SK-N-SH (cell line): ENCODE results near the gene TAF11L10. TPM values are rescaled to one million over a fixed set of nuclear protein-coding genes. Genes with fewer than 3 reads are reported as not detected.
"Not testable (repeated sequence)": the region's sequence is repeated elsewhere in the genome, so short reads cannot be mapped to it uniquely, and the experiment has no call there.

Experiments
- CTCF ChIA-PET: fragments of 300-600, 350-600 bp; formaldehyde crosslinking; extraction: SDS; loops from one replicate; lab custom pipeline; 2021; lab: Yijun Ruan, JAX
- POLR2A ChIA-PET: fragments of 350-600 bp; sonication (Branson Sonifier 250); formaldehyde crosslinking; extraction: SDS; loops from one replicate; lab custom pipeline; 2020; ENCODE audit warnings: antibody characterized with exemption, inconsistent platforms; lab: Yijun Ruan, JAX
- DNase-seq: peaks from one replicate; pipeline ENCODE4 v3.0.0; 2012
- H2AFZ ChIP-seq: fragments of 200-600 bp; sonication (generic); 2 replicates; pipeline ENCODE4 v1.8.1; 2016; ENCODE audit warnings: antibody characterized with exemption, mild to moderate bottlenecking, low read depth
- H3F3A ChIP-seq: fragments of 200-600 bp; sonication (generic); replicated peaks from 2 replicates; pipeline ENCODE3; 2016; ENCODE audit warnings: antibody characterized with exemption, mild to moderate bottlenecking; ENCODE audit not compliant: insufficient read depth
- H3K27ac ChIP-seq, 2 experiments: fragments of 200-500 bp in 1 of 2; fragments of 200-600 bp in 1 of 2; sonication (Bioruptor generic) in 1 of 2; sonication (generic), shearing (Covaris generic) in 1 of 2; 2 replicates each; pipeline versions ENCODE4 v1.5.1 to v1.6.1; 2014 to 2016; ENCODE audit warnings: low read depth in 2 of 2, inconsistent platforms in 1 of 2, low read length in 1 of 2, mild to moderate bottlenecking in 1 of 2, mixed read lengths in 1 of 2
- H3K27me3 ChIP-seq: fragments of 200-600 bp; sonication (generic), shearing (Covaris generic); 2 replicates; pipeline ENCODE4 v1.6.1; 2016; ENCODE audit warnings: mixed run types; ENCODE audit not compliant: insufficient read depth
- H3K36me3 ChIP-seq, 2 experiments: fragments of 200-500 bp in 1 of 2; fragments of 200-600 bp in 1 of 2; sonication (Bioruptor generic) in 1 of 2; sonication (generic) in 1 of 2; replicated peaks in 1 of 2; 2 replicates each; pipeline versions ENCODE3 to v1.5.1; 2014 to 2016; ENCODE audit warnings: low read length in 1 of 2, mild to moderate bottlenecking in 1 of 2; ENCODE audit not compliant: insufficient read depth in 2 of 2, control insufficient read depth in 1 of 2
- H3K4me1 ChIP-seq, 2 experiments: fragments of 200-500 bp in 1 of 2; fragments of 200-600 bp in 1 of 2; sonication (Bioruptor generic) in 1 of 2; sonication (generic), shearing (Covaris generic) in 1 of 2; 2 replicates each; pipeline versions ENCODE4 v1.5.1 to v1.6.1; 2014 to 2016; ENCODE audit warnings: low read depth in 1 of 2, low read length in 1 of 2, mixed run types in 1 of 2; ENCODE audit not compliant: insufficient read depth in 2 of 2, control insufficient read depth in 1 of 2
- H3K4me2 ChIP-seq: fragments of 200-600 bp; sonication (generic), shearing (Covaris generic); 2 replicates; pipeline ENCODE4 v1.6.1; 2017; ENCODE audit warnings: mixed run types
- H3K4me3 ChIP-seq, 2 experiments: fragments of 200-500 bp in 1 of 2; fragments of 200-600 bp in 1 of 2; sonication (Bioruptor generic) in 1 of 2; sonication (generic), shearing (Covaris generic) in 1 of 2; 2 replicates each; pipeline versions ENCODE4 v1.5.1 to v1.8.1; 2014 to 2016; ENCODE audit warnings: low read depth in 2 of 2, inconsistent platforms in 1 of 2, low read length in 1 of 2, mild to moderate bottlenecking in 1 of 2, mixed read lengths in 1 of 2, moderate library complexity in 1 of 2
- H3K79me2 ChIP-seq: fragments of 200-600 bp; sonication (generic); 2 replicates; pipeline ENCODE4 v1.8.1; 2017; ENCODE audit warnings: mild to moderate bottlenecking; ENCODE audit not compliant: insufficient read depth
- H3K9ac ChIP-seq: fragments of 200-600 bp; sonication (generic); 2 replicates; pipeline ENCODE4 v1.6.1; 2017; ENCODE audit warnings: mixed run types
- H3K9me2 ChIP-seq: fragments of 200-600 bp; sonication (generic); 2 replicates; pipeline ENCODE4 v1.6.1; 2017; ENCODE audit warnings: mixed run types
- H3K9me3 ChIP-seq: fragments of 200-600 bp; sonication (generic); 2 replicates; pipeline ENCODE4 v1.6.1; 2017; ENCODE audit warnings: mixed run types, mild to moderate bottlenecking, moderate library complexity
- H4K20me1 ChIP-seq: fragments of 200-600 bp; sonication (generic); 2 replicates; pipeline ENCODE4 v1.6.1; 2017; ENCODE audit warnings: mild to moderate bottlenecking, mixed run types; ENCODE audit not compliant: insufficient read depth
- CHD2 ChIP-seq: fragments of 150-350 bp; IDR thresholded peaks from 2 replicates; pipeline ENCODE4 v1.6.1; 2018; ENCODE audit warnings: low read length; ENCODE audit not compliant: partially characterized antibody
- FOSL2 ChIP-seq: IDR thresholded peaks from 2 replicates; pipeline ENCODE4 v1.4.0; 2012; ENCODE audit warnings: low read depth, mild to moderate bottlenecking, moderate library complexity, borderline replicate concordance
- GABPA ChIP-seq: IDR thresholded peaks from 2 replicates; pipeline ENCODE4 v1.4.0; 2012; ENCODE audit warnings: low read depth, mild to moderate bottlenecking
- GATA2 ChIP-seq: sonication (generic); formaldehyde crosslinking; IDR thresholded peaks from 2 replicates; pipeline ENCODE4 v1.5.0; 2020; ENCODE audit warnings: mild to moderate bottlenecking, missing genetic modification reagents
- JUND ChIP-seq: IDR thresholded peaks from 2 replicates; pipeline ENCODE4 v1.4.0; 2012
- MXI1 ChIP-seq: IDR thresholded peaks from 2 replicates; pipeline ENCODE4 v1.6.1; 2012; ENCODE audit warnings: mild to moderate bottlenecking, low read depth, low read length, improper control_type of control experiment
- NFIC ChIP-seq: IDR thresholded peaks from 2 replicates; pipeline ENCODE4 v1.4.0; 2012; ENCODE audit warnings: borderline replicate concordance
- NRF1 ChIP-seq: IDR thresholded peaks from 2 replicates; pipeline ENCODE4 v1.6.1; 2012; ENCODE audit warnings: low read depth, mild to moderate bottlenecking, low read length
- POLR2AphosphoS5 ChIP-seq: IDR thresholded peaks from 2 replicates; pipeline ENCODE4 v1.6.1; 2012; ENCODE audit warnings: low read depth, low read length
- RFX5 ChIP-seq: IDR thresholded peaks from 2 replicates; pipeline ENCODE4 v1.6.1; 2012; ENCODE audit warnings: mild to moderate bottlenecking, improper control_type of control experiment, low read length
- RXRA ChIP-seq: IDR thresholded peaks from 2 replicates; pipeline ENCODE4 v1.4.0; 2012; ENCODE audit warnings: low read depth, mild to moderate bottlenecking, borderline replicate concordance
- SIN3A ChIP-seq: IDR thresholded peaks from 2 replicates; pipeline ENCODE4 v1.6.1; 2012; ENCODE audit warnings: low read depth, mild to moderate bottlenecking, low read length, moderate library complexity, borderline replicate concordance
- SMC3 ChIP-seq: IDR thresholded peaks from 2 replicates; pipeline ENCODE4 v1.6.1; 2012; ENCODE audit warnings: low read depth, low read length, improper control_type of control experiment
- TCF12 ChIP-seq: IDR thresholded peaks from 2 replicates; pipeline ENCODE4 v1.4.0; 2012
- TEAD4 ChIP-seq: IDR thresholded peaks from 2 replicates; pipeline ENCODE4 v1.4.0; 2012; ENCODE audit warnings: mild to moderate bottlenecking, borderline replicate concordance; ENCODE audit not compliant: insufficient read depth
- YY1 ChIP-seq: IDR thresholded peaks from 2 replicates; pipeline ENCODE4 v1.4.0; 2012; ENCODE audit warnings: low read depth, mild to moderate bottlenecking
- WGBS: methylation state at CpG from one replicate; pipeline ENCODE4 v1.1.6; 2017; ENCODE audit warnings: low lambda C conversion rate; 5-methylcytosine and 5-hydroxymethylcytosine counted together
- polyA plus RNA-seq, 3 experiments: library from polyadenylated mRNA; depleted of rRNA; stranded (reverse); fragments of >200 nt; gene quantifications; 2 replicates each; pipeline ENCODE4 v1.2.3, GENCODE V29; 2012
- TF ChIP-seq, protein P1 (sequence below): IDR thresholded peaks from 2 replicates; pipeline ENCODE4 v1.6.1; 2012; ENCODE audit warnings: mild to moderate bottlenecking, low read depth, low read length, moderate library complexity
- TF ChIP-seq, protein P2 (sequence below): IDR thresholded peaks from 2 replicates; pipeline ENCODE4 v1.4.0; 2012; ENCODE audit warnings: low read depth, borderline replicate concordance
- TF ChIP-seq, protein P3 (sequence below): fragments of 150-350 bp; IDR thresholded peaks from 2 replicates; pipeline ENCODE4 v1.6.1; 2016; ENCODE audit warnings: mild to moderate bottlenecking, low read depth, low read length

Gene TAF11L10
- polyA plus RNA-seq, 1 of the 3 experiments (the other 2 are of a cell fraction) = not detected

DNA sequence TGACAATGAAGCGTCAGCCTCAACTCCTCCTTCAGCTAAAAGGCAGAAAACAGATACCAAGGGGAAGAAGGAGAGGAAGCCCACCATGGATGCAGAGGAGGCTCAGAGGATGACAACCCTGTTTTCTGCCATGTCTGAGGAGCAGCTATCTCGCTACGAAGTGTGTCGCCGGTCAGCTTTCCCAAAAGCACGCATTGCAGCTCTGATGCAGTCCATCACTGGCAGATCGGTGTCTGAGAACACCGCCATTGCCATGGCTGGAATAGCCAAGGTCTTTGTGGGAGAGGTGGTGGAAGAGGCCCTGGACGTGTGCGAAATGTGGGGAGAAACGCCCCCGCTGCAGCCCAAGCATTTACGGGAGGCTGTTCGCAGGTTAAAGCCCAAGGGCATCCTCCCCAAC is 7.3 kb upstream of the TAF11L10 start:
- H3K9me3 ChIP-seq = no peaks in the 10 kb centered on the region
- no peak overlapping the region for H3K27ac ChIP-seq
- no peak for DNase-seq
- no peak overlapping the region for H3K4me2 ChIP-seq
- H4K20me1 ChIP-seq = no peaks in the 10 kb centered on the region
- H3K4me1 ChIP-seq = no peaks in the 10 kb centered on the region
- H3F3A ChIP-seq = no peaks in the 10 kb centered on the region
- no peaks in the 10 kb centered on the region for H3K36me3 ChIP-seq
- H3K4me3 ChIP-seq = no peak overlapping the region
- no peaks in the 10 kb centered on the region for H3K9me2 ChIP-seq
- H3K79me2 ChIP-seq = no peaks in the 10 kb centered on the region
- POLR2A ChIA-PET = no interaction called here
- no peak for TF ChIP-seq RXRA
- TF ChIP-seq RFX5 = no peak
- TF ChIP-seq, protein P1, sequence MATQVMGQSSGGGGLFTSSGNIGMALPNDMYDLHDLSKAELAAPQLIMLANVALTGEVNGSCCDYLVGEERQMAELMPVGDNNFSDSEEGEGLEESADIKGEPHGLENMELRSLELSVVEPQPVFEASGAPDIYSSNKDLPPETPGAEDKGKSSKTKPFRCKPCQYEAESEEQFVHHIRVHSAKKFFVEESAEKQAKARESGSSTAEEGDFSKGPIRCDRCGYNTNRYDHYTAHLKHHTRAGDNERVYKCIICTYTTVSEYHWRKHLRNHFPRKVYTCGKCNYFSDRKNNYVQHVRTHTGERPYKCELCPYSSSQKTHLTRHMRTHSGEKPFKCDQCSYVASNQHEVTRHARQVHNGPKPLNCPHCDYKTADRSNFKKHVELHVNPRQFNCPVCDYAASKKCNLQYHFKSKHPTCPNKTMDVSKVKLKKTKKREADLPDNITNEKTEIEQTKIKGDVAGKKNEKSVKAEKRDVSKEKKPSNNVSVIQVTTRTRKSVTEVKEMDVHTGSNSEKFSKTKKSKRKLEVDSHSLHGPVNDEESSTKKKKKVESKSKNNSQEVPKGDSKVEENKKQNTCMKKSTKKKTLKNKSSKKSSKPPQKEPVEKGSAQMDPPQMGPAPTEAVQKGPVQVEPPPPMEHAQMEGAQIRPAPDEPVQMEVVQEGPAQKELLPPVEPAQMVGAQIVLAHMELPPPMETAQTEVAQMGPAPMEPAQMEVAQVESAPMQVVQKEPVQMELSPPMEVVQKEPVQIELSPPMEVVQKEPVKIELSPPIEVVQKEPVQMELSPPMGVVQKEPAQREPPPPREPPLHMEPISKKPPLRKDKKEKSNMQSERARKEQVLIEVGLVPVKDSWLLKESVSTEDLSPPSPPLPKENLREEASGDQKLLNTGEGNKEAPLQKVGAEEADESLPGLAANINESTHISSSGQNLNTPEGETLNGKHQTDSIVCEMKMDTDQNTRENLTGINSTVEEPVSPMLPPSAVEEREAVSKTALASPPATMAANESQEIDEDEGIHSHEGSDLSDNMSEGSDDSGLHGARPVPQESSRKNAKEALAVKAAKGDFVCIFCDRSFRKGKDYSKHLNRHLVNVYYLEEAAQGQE = no peak
- TF ChIP-seq JUND = no peak
- no peak for TF ChIP-seq GATA2 (CRISPR knock-in tag)
- TF ChIP-seq, protein P2, sequence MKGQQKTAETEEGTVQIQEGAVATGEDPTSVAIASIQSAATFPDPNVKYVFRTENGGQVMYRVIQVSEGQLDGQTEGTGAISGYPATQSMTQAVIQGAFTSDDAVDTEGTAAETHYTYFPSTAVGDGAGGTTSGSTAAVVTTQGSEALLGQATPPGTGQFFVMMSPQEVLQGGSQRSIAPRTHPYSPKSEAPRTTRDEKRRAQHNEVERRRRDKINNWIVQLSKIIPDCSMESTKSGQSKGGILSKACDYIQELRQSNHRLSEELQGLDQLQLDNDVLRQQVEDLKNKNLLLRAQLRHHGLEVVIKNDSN = no peak
- TF ChIP-seq YY1 = no peak
- no peak for TF ChIP-seq NFIC
- no peak for TF ChIP-seq SMC3
- TF ChIP-seq GABPA = no peak
- TF ChIP-seq FOSL2 = no peak
- no peak for TF ChIP-seq TEAD4
- no peak for TF ChIP-seq TCF12
- TF ChIP-seq NRF1 = no peak
- TF ChIP-seq CHD2 = no peak
- TF ChIP-seq SIN3A = no peak
- TF ChIP-seq, protein P3, sequence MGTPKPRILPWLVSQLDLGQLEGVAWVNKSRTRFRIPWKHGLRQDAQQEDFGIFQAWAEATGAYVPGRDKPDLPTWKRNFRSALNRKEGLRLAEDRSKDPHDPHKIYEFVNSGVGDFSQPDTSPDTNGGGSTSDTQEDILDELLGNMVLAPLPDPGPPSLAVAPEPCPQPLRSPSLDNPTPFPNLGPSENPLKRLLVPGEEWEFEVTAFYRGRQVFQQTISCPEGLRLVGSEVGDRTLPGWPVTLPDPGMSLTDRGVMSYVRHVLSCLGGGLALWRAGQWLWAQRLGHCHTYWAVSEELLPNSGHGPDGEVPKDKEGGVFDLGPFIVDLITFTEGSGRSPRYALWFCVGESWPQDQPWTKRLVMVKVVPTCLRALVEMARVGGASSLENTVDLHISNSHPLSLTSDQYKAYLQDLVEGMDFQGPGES = no peak
- TF ChIP-seq POLR2AphosphoS5 = no peak
- no peak for TF ChIP-seq MXI1
- no peaks in the 10 kb centered on the region for H3K27me3 ChIP-seq
- 75% methylated on average over 14 of the region's 14 CpGs for WGBS
- CTCF ChIA-PET = no interaction called here
- no peak overlapping the region for H3K9ac ChIP-seq
- no peak overlapping the region for H2AFZ ChIP-seq

DNA sequence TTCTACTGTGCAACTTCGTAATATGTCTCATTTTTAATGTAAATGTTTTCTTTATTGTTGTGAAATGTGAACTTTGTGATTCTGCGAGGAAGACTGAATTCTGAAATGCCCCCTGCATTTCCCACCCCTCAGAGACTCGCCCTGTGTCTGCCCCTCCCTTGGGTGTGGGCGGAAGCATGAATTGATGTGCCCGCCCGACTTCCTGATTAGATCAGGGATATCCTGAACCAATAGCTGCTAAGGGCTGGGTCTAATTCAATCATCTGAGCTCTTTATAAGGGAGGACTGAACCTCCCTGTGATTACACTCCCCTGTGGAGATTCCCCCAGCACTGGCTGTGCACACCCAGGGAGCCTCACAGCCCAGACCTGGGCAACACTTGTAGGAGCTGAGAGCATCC is 6.3 kb upstream of the TAF11L10 start, which contains the start of gene TAF11L11:
TAF11L11 (plus strand) TSS at position 304 of the 400 bp plus-strand sequence.
- H3K27ac ChIP-seq, H3K4me1 ChIP-seq, H3K9me2 ChIP-seq, H3F3A ChIP-seq, H3K79me2 ChIP-seq, H3K27me3 ChIP-seq, H4K20me1 ChIP-seq, H3K36me3 ChIP-seq, CTCF ChIA-PET, H3K9ac ChIP-seq, H3K9me3 ChIP-seq, H3K4me2 ChIP-seq, H2AFZ ChIP-seq, H3K4me3 ChIP-seq, POLR2A ChIA-PET: not testable (repeated sequence)
- DNase-seq = peak; percentile 14
- 21% methylated on average over 6 of the region's 6 CpGs for WGBS

DNA sequence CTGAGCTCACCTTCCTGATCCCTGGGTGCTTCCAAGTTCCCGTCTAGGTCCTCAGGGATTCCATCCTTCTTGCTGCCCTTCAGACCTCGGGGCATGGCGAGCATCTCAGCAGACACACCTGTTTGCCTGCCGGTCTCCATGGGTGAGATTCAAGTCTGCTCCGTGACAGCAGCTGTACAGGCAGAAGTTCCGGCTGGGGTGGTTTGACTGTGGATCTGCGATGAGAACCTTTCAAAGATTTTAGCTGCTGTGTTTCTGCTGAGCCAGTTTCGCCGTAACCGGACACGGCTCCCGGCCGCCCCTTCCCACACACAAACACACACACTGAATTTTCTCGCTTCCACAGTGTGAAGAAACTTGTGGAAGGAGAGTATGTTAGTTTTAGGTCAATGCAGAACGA is 3.4 kb downstream of the TAF11L10 start, which contains the start of gene TAF11L9:
TAF11L9 (minus strand) TSS at position 140 of the 400 bp plus-strand sequence.
- DNase-seq, H3K4me3 ChIP-seq, H3K36me3 ChIP-seq, H3K27ac ChIP-seq, H3K79me2 ChIP-seq, H3F3A ChIP-seq, H3K9me2 ChIP-seq, H3K27me3 ChIP-seq, POLR2A ChIA-PET, H3K4me2 ChIP-seq, H3K9ac ChIP-seq, H4K20me1 ChIP-seq, H2AFZ ChIP-seq, H3K4me1 ChIP-seq, CTCF ChIA-PET, H3K9me3 ChIP-seq: not testable (repeated sequence)
- 59% methylated on average over 13 of the region's 15 CpGs for WGBS
